Astrocyte of the cerebellum (primary cell): ENCODE data around the gene ST3GAL3.

Source experiments
- DNase-seq: peaks from one replicate; pipeline ENCODE4 v3.0.0-alpha.2; 2011; ENCODE audit warnings: low read depth
- H3K4me3 ChIP-seq: 2 replicates; pipeline ENCODE4 v1.5.1; 2011; ENCODE audit warnings: mild to moderate bottlenecking, low read depth, low read length, moderate library complexity
- CTCF ChIP-seq: IDR thresholded peaks from 2 replicates; pipeline ENCODE4 v1.5.1; 2012; ENCODE audit warnings: low read length, low read depth, moderate library complexity, mild to moderate bottlenecking; ENCODE audit errors: missing control alignments
- in situ Hi-C: cut with HindIII; loops from 2 replicates; pipeline ENCODE4 v1.10.0; 2017; ENCODE audit warnings: low sequenced_read_pairs

Gene ST3GAL3

GRCh38 chr1:43947061-43947873 lies 239.9 kb downstream of the ST3GAL3 start:
- no peak for DNase-seq
- peak overlapping the region; percentile 85 for H3K4me3 ChIP-seq
- no peak for TF ChIP-seq CTCF
- in situ Hi-C loops = no loop called here

GRCh38 chr1:43947874-43948437 lies 240.6 kb downstream of the ST3GAL3 start:
- in situ Hi-C loops = no loop called here
- H3K4me3 ChIP-seq = peak overlapping the region; percentile 85
- no peak for TF ChIP-seq CTCF
- DNase-seq = no peak

GRCh38 chr1:43949678-43950077 lies 242.3 kb downstream of the ST3GAL3 start:
- in situ Hi-C loops = no loop called here
- no peak overlapping the region for H3K4me3 ChIP-seq
- no peak for DNase-seq
- TF ChIP-seq CTCF = no peak

- no peak overlapping the region for H3K4me3 ChIP-seq
- DNase-seq = no peak
- in situ Hi-C loops = no loop called here
- TF ChIP-seq CTCF = no peak
Observed at GRCh38 chr1:43951021-43951985, 244.0 kb downstream of the ST3GAL3 start.

- TF ChIP-seq CTCF = no peak
- in situ Hi-C loops = no loop called here
- no peak overlapping the region for H3K4me3 ChIP-seq
- no peak for DNase-seq
Observed at GRCh38 chr1:43952731-43953346, 245.5 kb downstream of the ST3GAL3 start.

GRCh38 chr1:43953361-43953760 lies 246.0 kb downstream of the ST3GAL3 start:
- TF ChIP-seq CTCF = no peak
- no peak for DNase-seq
- H3K4me3 ChIP-seq = no peak overlapping the region
- in situ Hi-C loops = no loop called here
